NT2/D1 (cell line): ENCODE measurements around the gene PEAK1.

ENCODE experiments used
- DNase-seq: peaks from one replicate; pipeline ENCODE4 v3.0.0-alpha.2; 2011; ENCODE audit warnings: low read depth, low spot score
- H3K27me3 ChIP-seq: 2 replicates; pipeline ENCODE4 v1.6.0; 2011; ENCODE audit warnings: mild to moderate bottlenecking; ENCODE audit not compliant: insufficient read length, insufficient read depth
- H3K36me3 ChIP-seq: 2 replicates; pipeline ENCODE4 v1.6.1; 2011; ENCODE audit warnings: mild to moderate bottlenecking, low read length, mixed read lengths; ENCODE audit not compliant: insufficient read depth, insufficient read length
- H3K4me1 ChIP-seq: 2 replicates; pipeline ENCODE4 v1.5.1; 2011; ENCODE audit not compliant: insufficient read depth, insufficient read length
- H3K4me3 ChIP-seq: 2 replicates; pipeline ENCODE4 v1.5.1; 2011; ENCODE audit warnings: low read depth; ENCODE audit not compliant: insufficient read length
- H3K9ac ChIP-seq: 2 replicates; pipeline ENCODE4 v1.6.0; 2011; ENCODE audit warnings: low read depth; ENCODE audit not compliant: insufficient read length
- H3K9me3 ChIP-seq: 2 replicates; pipeline ENCODE4 v1.5.1; 2011; ENCODE audit warnings: mild to moderate bottlenecking, low read length; ENCODE audit not compliant: insufficient read depth
- SUZ12 ChIP-seq: IDR thresholded peaks from 2 replicates; pipeline ENCODE4 v1.6.1; 2011; ENCODE audit not compliant: insufficient read length, insufficient read depth; ENCODE audit errors: extremely low read depth
- YY1 ChIP-seq: IDR thresholded peaks from 2 replicates; pipeline ENCODE4 v1.6.1; 2011; ENCODE audit not compliant: insufficient read length, insufficient read depth
- ZNF274 ChIP-seq: IDR thresholded peaks from 2 replicates; pipeline ENCODE4 v1.6.1; 2011; ENCODE audit warnings: mild to moderate bottlenecking, low read depth, low read length

PEAK1 gene

DNA sequence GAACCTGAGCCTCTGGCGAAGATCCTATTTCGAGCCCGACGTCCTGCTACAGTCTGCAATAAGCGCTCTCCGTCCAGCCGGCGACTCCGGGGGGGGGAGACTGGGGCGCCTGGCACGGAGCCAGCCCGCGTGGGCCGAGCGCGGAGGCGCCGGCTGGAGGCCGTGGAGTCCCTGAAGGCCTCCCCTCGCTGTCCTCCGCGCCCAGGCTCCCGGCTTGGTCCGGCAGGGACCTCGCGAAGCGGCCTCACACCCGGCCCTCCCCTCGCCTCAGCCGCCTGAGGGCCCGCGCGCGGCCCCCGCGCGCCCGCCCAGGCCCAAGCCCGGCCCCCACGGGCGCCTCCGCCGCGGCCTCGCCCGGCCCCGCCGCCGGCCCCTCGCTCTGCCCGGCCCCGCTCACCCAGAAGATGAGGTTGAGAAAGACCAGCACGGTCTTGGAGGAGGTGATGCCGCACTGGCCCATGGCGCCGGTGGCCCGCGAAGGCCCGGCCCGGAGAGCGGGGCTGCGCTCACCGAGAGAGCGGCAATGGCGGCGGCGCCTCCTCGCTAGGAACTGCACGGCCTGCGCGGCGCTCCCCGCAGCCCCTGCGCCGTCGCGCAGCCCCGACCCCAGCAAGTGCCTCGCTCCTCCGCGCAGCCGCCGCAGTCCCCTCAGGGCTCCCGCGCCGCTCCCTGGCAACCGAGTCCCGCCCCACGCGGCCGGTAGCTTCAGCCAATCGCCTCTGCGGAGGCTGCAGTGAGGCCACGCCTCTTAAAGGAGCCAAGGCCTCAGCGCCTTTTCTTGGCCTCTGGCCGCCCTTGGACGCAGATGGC lies 349.2 kb downstream of the PEAK1 start, which contains the start of gene TSPAN3:
Gene TSPAN3 (minus strand): TSS at position 615 of the 810 bp plus-strand sequence. CDS start 155 bp downstream, at position 460.
- Histone ChIP-seq H3K36me3 (peaks cover 19% of the 10 kb centered on the region), H3K4me1 (no peaks in the 10 kb centered on the region), H3K9me3 (no peaks in the 10 kb centered on the region), H3K4me3 (peak within 1 kb of the TSS; percentile 80), H3K9ac (peak within 1 kb of the TSS; percentile 94), H3K27me3 (peaks cover 2% of the 10 kb centered on the region)
- peak; percentile 16 for TF ChIP-seq YY1
- TF ChIP-seq ZNF274: no peak
- no peak for TF ChIP-seq SUZ12
- peak; percentile 91 for DNase-seq

DNA sequence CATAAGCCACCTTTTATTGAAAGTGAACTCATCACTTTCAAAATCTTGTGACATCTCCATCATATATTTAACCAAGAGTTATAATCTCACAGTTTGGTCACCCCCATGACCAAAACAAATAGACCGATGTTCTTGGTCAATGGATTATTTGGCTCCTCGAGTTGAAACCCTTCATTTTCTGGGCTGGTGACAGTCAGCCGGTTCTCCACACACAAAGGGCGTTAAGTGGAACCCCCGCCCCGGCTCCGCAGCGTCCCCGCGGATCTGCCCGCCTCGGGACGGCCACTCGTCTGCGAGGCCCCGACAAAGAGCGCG lies 349.8 kb downstream of the PEAK1 start:
- H3K4me3 ChIP-seq: peak overlapping the region; percentile 80
- DNase-seq: no peak
- H3K4me1 ChIP-seq: no peaks in the 10 kb centered on the region
- H3K9ac ChIP-seq: peak overlapping the region; percentile 94
- H3K27me3 ChIP-seq: peaks cover 2% of the 10 kb centered on the region
- no peaks in the 10 kb centered on the region for H3K9me3 ChIP-seq
- TF ChIP-seq SUZ12 (no peak), YY1 (no peak), ZNF274 (no peak)
- H3K36me3 ChIP-seq: peaks cover 19% of the 10 kb centered on the region

DNA sequence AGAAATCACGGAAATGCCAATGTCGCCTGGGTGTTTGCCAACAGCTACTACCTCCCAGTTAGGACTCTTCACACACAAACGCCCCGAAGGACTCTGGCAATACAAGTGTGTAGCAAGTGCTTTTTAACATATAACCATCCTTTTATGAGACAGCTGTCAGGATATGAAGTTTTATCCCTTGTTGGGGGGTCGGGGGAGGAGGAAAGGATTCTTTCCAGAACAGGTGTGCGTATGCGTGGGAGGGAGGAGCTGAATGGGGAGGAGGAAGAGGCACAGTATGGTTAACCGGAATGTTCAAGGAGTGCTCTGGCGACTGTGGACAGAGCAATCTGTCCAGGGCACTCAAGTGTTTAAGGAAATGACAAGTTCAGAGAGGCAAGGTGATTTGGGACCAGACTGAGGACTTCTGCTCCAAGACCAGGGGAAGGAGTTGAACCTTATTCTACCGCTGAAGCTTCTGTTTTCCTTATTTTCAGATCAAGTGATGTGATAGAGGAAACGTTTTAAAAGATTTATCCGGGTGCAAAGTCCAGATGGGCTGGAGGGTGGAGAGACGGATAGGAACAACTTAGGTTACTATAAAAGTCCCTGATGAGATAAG lies 350.3 kb downstream of the PEAK1 start:
- Histone ChIP-seq H3K36me3 (peaks cover 19% of the 10 kb centered on the region), H3K4me1 (no peaks in the 10 kb centered on the region), H3K4me3 (peak overlapping the region; percentile 80), H3K9ac (peak overlapping the region; percentile 45), H3K9me3 (no peaks in the 10 kb centered on the region), H3K27me3 (peaks cover 2% of the 10 kb centered on the region)
- no peak for DNase-seq
- no peak for TF ChIP-seq ZNF274

GRCh38 chr15:77068633-77069032 lies 351.3 kb downstream of the PEAK1 start:
- no peak for DNase-seq
- peaks cover 2% of the 10 kb centered on the region for H3K27me3 ChIP-seq
- no peak overlapping the region for H3K9ac ChIP-seq
- H3K4me3 ChIP-seq: no peak overlapping the region
- peaks cover 19% of the 10 kb centered on the region for H3K36me3 ChIP-seq
- TF ChIP-seq SUZ12 (no peak), YY1 (no peak)
- no peaks in the 10 kb centered on the region for H3K4me1 ChIP-seq
- H3K9me3 ChIP-seq: no peaks in the 10 kb centered on the region

DNA sequence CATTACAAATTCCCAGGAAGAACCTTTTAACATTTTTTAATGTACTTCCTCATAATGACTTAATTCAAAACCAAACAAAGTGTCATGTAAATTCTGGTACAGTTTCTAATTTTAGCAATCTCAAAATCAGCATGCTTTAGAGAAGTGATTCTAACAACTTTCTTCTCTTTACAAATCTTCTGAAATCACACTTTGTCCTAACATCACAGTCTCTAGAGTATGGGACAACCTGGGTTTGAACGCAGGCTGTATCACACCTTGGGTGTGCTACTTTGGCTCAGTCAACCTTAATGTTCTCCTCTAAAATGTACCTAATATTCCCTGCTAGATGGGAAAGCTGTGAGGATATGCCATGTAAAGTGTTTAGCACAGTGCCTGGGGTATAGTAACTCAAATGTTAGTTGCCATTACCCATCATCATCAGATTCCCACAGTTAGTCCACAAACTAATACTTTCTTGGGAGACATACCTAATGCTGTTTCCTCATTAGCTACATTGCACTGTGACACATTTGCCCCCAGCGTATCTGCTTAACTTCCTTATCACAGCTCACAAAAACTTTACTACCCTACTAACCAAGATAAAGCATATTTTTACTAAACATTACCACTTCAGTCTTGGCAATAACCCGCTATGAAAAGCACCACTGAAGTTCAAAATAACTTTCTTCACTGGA lies 352.1 kb downstream of the PEAK1 start:
- Histone ChIP-seq H3K4me1 (no peaks in the 10 kb centered on the region), H3K36me3 (peaks cover 19% of the 10 kb centered on the region), H3K9ac (no peak overlapping the region), H3K9me3 (no peaks in the 10 kb centered on the region), H3K4me3 (no peak overlapping the region), H3K27me3 (peaks cover 2% of the 10 kb centered on the region)
- no peak for TF ChIP-seq SUZ12
- no peak for TF ChIP-seq ZNF274
- no peak for TF ChIP-seq YY1
- DNase-seq: no peak

DNA sequence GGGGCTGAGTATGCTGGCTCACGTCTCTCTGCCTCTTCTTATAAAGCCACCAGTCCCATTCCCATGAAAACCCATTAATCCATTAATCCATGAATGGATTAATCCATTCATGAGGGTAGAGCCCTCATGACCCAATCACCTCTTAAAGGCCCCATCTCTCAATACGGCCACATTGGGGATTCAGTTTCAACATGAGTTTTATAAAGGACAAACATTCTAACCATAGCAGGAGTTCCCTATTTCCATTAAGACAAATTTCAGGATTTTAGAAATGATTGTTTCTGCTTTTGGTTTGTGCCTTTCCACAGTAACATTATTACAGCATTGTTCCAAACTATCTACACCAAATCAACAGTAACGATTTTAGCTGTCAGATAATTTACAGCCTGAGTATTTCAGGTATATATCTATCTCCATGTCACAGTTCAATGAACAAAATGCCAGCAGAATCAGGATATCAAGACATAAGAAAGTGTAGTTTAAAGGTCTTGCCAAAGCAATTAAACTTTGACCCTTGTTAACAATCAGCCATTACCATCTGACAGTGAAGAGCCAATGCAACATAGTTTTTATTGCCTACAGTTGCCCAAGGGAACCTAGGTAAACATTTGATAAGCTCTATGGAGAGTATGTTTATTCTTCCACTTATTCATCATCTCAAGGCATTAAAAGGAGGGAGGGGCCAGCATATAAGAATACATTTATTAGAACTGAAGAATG lies 352.8 kb downstream of the PEAK1 start:
- Histone ChIP-seq H3K27me3 (peaks cover 2% of the 10 kb centered on the region), H3K4me1 (no peaks in the 10 kb centered on the region)
- DNase-seq: no peak

More for the DNA sequence above, 352.8 kb downstream of the PEAK1 start:
- no peak overlapping the region for H3K9ac ChIP-seq
- no peak overlapping the region for H3K4me3 ChIP-seq
- H3K9me3 ChIP-seq: no peaks in the 10 kb centered on the region
- no peak for TF ChIP-seq YY1
- no peak for TF ChIP-seq SUZ12
- TF ChIP-seq ZNF274: no peak
- peaks cover 19% of the 10 kb centered on the region for H3K36me3 ChIP-seq
